HG02571 (cell line): Measurements from ENCODE around the gene GORASP1.

Experiments used
- ATAC-seq: cut with Tn5 transposase; IDR thresholded peaks from one replicate; pipeline ENCODE4 v1.9.1; 2021; ENCODE audit warnings: mild to moderate bottlenecking, moderate library complexity; ENCODE audit not compliant: unreplicated experiment

GORASP1 gene

DNA sequence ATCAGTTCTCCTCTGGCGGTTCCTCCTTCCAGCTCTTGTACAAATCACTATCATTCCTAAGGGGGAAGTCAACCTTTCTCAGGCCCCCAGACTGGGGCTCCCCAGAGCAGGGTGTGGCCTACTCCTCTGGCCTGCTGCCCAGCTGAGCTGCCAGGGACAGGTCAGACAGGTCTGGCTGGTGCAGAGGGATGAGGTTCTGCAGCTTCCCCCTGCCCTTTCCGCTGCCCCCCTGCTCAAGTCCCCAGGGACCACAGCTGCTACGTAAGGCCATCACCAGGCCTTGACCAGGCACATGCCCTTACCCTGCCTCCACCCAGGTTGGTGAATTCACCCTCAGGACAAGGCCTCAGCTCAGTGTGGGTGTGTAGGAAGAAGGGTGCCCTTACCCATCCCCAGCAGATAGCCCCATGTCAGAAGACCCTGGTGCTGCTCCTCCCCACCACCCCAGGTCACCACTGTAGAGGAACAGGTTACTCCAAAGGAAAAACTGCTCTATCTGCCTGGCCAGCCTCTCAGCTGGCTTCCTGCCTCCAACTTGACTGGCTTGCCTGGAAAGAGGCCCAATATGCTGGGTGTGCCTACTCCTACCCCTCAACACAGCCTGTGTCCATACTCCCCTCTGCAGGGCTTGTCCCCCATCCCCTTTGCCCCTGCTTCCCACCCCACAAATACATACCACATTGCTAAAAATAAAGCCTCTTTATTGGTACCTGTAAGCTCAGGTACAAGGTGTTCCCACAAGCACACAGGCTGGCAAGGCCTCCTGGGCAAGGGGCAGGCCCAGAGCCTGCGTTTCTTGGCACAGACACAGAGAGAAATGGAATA, 34.0 kb upstream of the GORASP1 start:
- no peak for ATAC-seq

DNA sequence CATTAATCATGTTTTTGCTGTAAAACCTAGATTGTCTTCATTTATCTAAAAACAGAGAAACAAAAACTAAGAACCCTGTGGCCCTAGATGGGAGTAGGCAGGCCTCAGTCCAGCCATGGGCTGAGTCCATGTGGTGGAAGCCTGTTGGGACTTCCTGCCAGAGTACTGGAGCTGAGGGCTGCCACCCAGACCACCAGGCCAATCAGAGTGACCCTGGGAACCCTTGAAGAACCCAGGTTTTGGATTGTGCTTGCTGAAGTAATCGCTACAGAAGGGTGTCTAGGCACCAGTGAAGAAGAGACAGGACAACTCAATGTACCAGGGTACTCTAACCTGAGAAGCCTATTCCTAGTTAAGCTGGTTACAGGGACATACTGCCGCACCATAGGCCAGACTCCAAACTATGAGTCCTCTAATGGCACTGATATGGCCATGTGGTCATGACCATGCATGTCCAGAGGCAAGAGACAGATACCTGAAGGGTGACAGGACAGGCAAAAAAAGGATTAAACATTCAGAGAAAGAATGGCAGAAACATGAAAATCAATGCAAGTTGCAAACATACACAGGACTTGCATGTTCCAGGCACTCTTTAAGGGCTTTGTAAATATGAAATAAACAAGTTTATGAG, 33.0 kb upstream of the GORASP1 start:
- ATAC-seq, result no peak

DNA sequence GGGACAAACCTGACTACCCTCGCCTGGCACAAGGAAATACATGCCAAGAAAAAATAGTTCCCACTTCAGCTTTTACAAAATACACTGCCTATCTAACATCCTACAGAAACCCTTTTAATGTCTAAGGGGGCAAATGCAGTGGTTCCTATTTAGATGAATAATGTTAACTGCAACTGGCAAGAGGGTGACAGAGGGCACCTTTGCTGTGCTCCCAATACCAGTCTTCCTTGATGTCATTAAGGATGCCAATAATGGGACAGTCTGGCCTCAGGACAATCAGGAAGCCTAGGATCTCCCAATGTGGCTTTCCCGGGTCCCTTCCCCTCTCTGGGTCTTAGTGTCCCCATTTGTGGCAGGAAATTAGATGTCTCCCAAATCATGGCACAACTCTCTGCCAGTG, 32.0 kb upstream of the GORASP1 start:
- ATAC-seq, result no peak

DNA sequence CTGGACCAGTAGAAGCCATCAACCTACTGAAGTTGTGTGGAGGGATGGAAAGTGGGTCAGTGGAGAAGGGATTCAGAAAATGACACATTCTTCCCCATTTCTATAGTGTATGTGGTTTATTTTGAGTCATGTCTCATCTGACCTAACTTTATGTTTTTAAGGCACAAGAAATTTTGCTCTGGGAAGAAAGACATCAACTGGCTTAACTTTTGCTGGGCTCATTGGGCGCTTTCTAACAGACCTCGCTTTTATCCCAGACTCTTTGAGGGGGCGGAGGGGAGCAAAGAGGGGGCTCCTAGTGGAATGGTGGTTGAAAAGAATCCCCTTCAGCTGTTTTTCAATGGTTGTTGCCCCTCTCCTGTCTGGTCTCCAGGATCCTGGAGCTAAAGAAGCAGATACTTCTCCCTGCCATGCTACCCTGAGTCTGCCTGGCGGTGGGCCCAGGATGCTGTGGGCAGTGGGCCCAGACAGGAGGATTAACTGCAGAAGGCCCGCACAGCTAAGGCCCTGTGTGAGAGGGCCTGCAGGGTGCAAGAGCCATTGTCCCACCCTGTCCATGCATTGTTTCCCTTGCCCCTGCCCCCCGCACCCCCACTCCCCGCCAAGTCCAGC, 31.5 kb upstream of the GORASP1 start:
- ATAC-seq, result no peak

DNA sequence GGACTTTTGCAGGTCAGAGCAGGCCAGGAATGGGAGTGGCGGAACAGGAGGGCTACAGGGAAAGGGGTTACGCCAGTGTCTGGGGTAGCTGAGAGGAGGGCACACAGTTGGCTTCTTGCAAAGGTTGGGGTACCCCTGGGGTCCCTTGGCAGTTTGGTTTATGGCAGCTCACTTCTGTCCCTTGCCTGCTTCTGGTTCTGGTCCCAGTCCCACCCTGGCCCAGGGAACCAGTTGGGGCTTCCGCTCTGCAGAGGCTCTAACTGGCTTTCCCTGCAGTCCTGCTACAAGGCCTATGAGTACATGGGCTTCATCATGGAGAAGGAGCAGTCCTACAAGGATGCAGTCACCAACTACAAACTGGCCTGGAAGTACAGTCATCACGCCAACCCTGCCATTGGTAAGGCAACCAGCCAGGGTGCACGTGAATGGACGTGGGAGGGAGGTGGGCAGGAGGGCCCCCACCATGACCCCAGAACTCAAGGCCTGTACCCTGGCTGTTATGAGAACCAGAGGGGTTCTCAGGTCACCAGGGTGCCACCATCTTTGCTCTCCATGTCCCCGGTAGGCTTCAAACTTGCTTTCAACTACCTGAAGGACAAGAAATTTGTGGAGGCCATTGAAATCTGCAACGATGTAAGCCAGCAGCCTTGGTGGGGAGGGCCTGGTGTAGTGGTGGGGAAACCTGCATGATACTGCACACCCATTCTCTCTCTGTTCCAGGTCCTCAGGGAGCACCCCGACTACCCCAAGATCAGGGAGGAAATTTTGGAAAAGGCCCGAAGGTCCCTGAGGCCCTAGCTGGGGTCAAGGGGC, 30.8 kb upstream of the GORASP1 start:
- ATAC-seq, result no peak

DNA sequence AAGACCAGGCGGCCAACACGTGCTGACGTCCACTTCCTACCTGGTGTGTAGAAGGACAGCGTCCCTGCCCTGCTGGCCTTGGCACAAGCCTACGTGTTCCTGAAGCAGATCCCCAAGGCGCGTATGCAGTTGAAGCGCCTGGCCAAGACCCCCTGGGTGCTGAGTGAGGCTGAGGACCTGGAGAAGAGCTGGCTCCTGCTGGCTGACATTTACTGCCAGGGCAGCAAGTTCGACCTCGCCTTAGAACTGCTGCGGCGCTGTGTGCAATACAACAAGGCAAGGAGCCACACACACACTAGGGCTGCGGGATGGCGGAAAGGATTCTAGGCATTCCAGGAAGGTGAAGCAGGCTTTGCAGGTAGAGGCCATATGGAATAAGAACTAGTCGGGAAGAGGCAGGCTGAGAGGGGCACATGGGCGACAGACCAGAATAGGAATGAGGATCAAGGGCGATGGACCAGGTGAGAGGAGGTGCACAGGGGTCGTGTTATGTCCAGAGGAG, 30.1 kb upstream of the GORASP1 start:
- no peak for ATAC-seq

DNA sequence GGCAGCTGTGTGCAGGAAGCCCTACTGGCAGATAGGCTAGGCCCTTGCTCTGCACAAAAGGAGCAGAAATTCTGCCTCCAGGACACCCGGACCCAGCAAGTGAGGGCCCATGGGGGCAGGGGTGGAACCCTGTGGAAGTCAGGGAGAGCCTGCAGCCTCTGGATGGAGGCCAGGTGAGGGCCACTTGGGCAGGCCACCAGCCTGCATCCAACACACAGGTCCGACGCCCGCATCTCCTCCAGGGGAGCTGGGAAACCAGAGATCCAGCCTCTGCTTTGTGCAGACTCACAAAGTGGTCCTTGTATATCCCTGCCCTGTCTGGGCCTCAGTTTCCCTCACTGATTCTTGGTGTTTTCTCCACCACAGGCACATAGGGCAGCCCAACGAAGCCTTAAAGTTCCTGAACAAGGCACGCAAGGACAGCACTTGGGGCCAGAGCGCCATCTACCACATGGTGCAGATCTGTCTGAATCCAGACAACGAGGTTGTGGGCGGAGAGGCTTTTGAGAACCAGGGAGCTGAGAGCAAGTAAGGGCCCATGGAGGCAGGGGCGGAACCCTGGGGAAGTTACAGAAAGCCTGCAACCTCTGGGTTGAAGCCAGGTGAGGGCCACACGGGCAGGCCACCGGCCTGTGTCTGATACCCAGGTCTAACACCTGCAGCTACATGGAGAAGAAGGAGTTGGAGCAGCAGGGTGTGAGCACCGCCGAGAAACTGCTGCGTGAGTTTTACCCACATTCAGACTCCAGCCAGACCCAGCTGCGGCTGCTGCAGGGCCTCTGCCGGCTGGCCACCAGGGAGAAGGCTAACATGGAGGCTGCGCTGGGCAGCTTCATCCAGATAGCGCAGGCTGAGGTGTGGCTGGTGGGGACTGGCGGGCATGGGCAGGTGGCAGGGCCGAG, 29.4 kb upstream of the GORASP1 start:
- ATAC-seq, result no peak

DNA sequence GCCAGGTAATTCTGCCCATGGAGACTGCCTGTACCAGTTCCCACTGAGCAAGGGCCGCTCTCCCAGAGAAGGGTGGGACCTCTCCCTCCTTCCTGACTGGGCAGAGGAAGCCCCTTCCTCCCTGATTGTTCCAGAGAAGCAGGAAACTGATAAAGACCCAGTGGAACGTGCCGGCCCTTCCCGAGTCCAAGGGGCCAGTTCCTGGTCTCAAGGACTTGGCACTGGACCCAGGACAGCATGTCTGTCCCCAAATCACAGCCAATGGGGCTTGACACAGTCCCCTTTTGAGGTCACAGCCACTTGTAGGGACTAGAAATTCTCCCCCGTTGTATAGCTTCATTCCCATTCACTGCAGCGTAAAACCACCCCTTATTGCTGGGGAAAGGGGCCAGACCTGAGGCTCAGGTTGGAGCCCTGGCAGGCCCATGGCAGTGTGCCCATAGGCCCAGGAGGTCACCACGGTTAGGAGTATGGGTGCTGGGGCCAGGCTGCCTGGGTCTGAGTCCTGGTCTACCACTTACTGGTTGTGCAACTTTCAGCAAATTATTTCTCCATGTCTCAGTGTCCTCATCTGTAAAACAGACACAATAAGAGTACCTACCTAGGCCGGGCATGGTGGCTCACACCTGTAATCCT, 27.9 kb upstream of the GORASP1 start:
- ATAC-seq, result no peak

DNA sequence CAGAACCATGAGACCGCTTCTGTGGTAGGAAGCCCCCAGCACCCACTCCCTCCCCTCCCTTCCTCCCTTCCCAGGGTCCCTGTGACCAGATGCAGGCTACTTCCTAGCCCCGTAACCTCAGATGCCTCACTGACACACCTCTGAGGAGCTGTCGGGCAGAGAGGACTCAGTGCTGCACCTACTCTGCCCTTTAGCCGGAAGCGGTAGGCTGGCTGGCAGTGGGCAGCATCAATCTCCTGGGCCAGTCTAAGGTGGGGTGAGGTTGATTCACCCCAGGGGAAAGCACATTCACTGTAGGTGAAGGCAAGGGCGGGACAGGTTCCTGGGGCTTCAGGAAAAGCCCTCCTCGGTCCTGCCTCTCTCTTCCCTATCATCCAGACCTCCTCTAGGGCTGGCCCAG, 26.9 kb upstream of the GORASP1 start:
- no peak for ATAC-seq

DNA sequence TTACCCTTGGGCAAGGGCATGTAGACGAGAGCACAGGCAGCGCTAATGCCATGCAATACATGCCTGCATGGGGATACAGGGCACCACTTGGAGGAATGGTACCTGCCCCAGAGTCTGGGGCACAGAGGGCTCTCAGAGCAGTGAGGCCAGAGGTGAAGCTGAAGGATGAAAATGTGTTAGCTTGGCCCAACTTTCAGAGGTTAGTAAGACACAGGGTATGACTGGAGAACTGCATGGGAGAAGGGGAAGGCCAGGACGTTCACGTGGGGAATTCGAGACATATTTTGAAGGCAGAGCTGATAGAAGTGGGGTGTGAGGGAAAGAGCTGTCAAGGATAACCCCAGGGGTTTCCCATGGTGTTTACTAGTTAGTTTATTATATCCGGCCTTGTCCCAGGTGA, 26.4 kb upstream of the GORASP1 start:
- ATAC-seq, result no peak

DNA sequence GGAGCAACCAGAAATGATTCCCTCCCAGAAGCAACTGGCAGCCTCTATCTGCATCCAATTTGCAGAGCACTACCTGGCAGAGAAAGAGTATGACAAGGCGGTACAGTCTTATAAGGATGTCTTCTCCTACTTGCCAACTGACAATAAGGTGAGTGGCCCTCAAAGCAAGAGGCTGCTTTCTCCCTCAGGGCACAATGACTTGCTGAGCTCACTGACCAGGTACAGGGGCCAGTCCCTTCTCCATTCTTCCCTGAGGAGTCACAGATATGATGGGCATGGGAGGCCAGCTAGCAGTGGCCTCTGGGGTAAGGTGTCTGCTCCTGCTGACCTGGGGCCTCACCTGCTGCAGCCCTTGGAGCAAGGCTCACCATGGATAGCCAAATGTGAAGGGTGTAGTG, 25.7 kb upstream of the GORASP1 start:
- no peak for ATAC-seq

DNA sequence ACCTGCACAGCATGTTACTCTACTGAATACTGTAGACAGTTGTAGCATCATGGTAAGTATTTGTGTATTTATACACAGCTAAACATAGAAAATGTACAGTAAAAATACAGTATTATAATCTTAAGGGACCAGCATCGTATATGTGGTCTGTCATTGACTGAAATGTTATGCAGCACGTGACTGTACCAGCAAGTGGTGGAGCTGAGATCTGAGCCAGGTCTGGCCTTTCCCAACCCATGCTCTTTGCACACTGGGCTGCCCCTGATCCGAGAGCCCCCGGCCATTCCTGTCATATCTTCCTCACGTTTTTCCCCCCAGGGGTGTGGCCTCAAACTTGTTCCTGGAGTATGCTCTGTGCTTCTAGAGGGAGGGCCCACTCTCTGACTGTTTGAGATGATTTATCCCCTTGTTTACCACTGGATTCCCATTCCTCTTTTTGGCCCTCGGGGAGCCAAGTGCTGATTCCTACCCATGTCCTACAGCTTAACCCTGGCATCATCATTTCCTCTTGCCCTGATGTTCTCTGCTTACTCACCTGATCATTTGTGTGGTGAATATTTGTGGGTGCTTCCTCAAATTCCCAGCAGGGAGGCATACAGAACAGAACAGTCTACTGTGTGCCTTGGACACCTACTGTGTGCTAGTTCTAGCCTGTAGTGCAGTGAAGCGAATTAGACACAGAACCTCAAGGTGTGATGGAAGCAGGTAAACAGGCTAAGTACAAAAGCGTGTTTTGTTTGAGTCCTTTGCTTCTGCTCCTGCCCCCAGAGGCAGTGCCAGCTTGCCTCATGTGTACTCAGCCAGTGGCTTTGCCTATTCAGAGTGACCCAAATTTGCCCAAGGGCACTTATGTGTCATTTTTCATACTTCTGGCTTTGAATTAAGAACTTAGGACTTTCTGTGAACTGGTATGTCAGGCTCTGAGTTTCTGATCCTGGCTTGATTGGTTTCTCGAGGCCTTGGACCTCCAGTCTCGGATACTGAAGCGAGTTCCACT, 25.0 kb upstream of the GORASP1 start:
- ATAC-seq, result no peak

DNA sequence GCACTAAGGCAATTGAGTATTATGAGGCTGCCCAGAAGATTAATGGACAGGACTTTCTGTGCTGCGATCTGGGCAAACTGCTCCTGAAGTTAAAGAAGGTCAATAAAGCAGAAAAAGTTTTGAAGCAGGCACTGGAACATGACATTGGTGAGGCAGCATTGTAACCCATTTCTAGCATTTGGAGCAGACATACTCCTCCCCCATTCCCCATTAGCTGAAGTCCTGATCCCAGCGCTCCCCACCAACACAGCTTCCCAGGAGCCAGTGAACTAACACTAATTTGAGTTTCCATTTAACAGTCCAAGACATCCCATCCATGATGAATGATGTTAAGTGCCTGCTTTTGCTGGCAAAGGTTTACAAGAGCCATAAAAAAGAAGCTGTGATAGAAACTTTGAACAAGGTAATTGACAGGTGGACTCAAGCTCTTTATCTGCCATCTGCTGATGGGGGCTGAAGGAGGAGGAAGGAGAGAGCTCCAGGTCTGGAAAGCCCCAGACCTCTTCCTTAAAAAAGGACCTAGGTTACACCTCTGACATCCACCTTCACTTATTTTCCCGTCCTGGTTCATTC, 23.4 kb upstream of the GORASP1 start:
- no peak for ATAC-seq

DNA sequence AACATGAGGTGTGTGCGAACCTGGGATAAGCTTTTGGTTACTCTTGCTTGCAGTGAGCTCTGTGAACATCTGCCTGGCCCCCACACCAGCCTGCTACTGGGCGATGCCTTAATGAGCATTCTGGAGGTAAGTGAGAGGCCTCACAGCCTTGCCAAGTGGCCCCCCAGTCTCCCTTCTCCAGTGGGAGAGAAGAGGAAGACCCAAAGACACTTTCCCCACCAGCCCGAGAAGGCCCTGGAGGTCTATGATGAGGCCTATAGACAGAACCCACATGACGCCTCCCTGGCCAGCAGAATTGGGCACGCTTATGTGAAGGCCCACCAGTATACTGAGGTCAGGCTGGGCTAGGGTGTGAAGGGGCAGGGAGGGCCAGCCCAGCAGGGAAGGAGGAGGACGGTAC, 22.6 kb upstream of the GORASP1 start:
- no peak for ATAC-seq

DNA sequence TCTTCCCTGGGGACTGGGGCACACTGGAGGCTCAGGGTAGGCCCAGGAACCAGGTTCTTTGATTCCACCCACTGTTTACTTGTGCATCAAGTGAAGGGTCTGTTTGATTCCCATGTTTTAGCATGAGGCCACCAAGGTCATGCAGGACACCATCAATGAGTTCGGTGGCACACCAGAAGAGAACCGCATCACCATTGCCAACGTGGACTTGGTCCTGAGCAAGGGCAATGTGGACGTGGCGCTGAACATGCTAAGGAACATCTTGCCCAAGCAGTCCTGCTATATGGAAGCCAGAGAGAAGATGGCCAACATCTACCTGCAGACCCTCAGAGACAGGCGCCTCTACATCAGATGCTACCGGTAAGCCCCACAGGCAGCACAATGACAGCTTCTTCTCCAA, 21.5 kb upstream of the GORASP1 start:
- no peak for ATAC-seq

DNA sequence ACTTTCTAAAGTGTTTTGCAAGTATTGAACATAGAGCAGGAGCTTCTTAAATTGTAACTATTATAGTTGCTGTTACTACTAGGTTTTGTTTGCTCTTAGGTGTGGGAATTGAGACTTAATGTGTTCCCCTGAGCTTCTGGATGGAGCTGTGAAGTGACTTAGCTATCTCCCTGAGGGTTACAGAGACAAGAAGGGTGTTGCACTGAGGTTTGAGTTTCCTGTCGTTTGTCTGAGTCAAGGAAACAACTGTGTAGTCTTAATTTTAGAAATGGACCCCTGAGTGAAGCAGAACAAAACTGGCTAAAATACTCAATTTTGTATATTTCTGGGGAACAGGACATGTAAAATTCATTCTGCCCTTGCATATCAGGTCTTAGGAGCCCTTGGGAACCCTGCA, 20.5 kb upstream of the GORASP1 start:
- ATAC-seq, result no peak

DNA sequence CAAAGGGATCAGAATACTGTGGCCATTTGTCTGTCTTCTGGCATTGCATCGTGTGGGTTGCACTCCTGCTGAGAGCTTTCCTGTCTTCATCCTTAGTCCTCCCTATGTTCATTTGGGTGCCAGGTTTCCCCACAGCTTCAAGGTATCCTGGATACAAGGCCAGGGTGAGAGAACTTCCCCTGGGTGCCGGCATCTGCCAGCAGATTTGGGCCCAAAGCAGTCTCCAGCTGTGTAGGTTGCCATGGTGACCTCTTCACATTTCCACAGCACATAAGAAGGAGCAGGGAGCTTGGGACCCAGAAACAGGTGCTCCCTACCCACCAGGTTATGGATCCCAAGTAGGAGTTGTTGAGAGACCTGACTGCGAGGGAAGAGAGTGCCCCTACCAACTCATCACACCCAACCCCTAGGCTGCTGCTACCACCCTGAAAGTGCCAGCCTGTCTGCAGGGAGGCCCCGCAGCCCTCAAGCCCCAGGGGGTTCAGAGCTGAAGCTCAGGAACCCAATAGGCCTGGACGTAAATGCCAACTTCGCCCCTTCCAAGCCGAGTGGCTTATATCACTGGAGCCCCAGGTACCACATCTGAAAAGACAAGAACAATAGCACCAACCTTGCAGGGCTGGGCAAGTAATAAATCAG, 20.0 kb upstream of the GORASP1 start:
- ATAC-seq, result no peak
